ENCODE data around the gene GALNT17. TPM values are rescaled to one million over a fixed set of nuclear protein-coding genes. Genes with fewer than 3 reads are reported as not detected.

GALNT17 gene
- total and polyA plus RNA-seq, 2 experiments from 2014 or later: 11.1 to 65.6 TPM

- TF ChIP-seq ZNF462 (CRISPR knock-in tag; IDR thresholded peaks at IDR 0.05) (no peak), EZH2phosphoT487 (IDR thresholded peaks at IDR 0.05; ENCODE audit: unreplicated experiment) (no peak), NANOG (IDR thresholded peaks at IDR 0.05; ENCODE audit: borderline replicate concordance) (no peak), STAT1 (IDR thresholded peaks at IDR 0.05; ENCODE audit: unreplicated experiment) (no peak), ZNF114 (CRISPR knock-in tag; IDR thresholded peaks at IDR 0.05) (no peak), POLR2AphosphoS5 (IDR thresholded peaks at IDR 0.05; ENCODE audit: low read depth) (no peak), ZNF331 (CRISPR knock-in tag; IDR thresholded peaks at IDR 0.05; ENCODE audit: low read depth) (no peak), CREB1 (CRISPR knock-in tag; IDR thresholded peaks at IDR 0.05; ENCODE audit: low read depth) (no peak), EZH2 (IDR thresholded peaks at IDR 0.05; ENCODE audit: low read depth, unreplicated experiment) (no peak)
- TF ChIP-seq, protein P1, sequence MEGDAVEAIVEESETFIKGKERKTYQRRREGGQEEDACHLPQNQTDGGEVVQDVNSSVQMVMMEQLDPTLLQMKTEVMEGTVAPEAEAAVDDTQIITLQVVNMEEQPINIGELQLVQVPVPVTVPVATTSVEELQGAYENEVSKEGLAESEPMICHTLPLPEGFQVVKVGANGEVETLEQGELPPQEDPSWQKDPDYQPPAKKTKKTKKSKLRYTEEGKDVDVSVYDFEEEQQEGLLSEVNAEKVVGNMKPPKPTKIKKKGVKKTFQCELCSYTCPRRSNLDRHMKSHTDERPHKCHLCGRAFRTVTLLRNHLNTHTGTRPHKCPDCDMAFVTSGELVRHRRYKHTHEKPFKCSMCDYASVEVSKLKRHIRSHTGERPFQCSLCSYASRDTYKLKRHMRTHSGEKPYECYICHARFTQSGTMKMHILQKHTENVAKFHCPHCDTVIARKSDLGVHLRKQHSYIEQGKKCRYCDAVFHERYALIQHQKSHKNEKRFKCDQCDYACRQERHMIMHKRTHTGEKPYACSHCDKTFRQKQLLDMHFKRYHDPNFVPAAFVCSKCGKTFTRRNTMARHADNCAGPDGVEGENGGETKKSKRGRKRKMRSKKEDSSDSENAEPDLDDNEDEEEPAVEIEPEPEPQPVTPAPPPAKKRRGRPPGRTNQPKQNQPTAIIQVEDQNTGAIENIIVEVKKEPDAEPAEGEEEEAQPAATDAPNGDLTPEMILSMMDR (conservative IDR thresholded peaks at IDR 0.05; ENCODE audit: low read depth in 2 of 2): no peak
These were observed 89.1 kb downstream of the GALNT17 start (continued) for GRCh38 chr7:71221049-71221448.

Data from GM23338 (cell line).